Measurements from ENCODE around the gene NACA.

DNA sequence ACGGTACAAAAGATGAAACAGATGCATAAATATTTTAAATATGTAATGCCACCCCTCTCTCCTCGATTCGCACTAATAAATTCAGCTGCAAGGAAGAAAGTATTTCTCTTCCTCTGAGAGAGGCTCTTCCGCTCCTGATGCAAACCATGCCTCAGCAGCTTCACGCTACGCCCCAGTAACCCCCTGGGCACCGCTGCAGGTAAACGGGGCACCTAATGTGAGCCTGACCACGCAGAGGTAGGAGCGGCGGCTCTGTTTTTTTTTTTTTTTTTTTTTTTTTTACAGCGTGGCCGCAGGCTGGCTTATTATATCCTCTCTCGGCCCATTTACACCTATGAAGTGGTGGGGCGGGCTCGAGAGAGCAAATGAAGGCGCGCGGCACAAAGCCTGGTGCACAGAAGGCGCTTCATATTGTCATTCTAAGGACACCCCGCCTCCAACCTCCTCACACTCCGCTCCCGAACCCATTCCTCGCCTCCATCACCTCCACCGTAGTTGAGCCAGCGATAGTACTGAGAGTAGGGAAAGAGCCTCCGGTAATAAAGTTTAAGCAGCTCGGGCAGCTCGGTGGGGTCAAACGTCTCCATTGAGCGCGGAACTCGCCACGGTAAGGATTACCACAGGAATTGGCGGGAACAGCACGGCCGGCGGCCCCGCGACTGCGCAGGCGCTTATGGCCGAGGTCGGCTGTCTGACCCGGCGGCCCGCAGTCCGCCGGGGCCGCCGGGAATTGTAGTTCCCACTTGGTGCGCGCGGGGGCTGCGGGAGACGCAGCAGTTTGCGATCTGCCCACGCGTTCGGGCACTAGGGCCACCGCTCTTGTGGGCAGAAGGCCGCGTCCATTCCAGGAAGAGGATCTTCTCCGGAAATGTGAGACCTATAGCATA lies 26.9 kb upstream of the NACA start, which contains the start of gene PRIM1:
- TF ChIP-seq, protein P1, sequence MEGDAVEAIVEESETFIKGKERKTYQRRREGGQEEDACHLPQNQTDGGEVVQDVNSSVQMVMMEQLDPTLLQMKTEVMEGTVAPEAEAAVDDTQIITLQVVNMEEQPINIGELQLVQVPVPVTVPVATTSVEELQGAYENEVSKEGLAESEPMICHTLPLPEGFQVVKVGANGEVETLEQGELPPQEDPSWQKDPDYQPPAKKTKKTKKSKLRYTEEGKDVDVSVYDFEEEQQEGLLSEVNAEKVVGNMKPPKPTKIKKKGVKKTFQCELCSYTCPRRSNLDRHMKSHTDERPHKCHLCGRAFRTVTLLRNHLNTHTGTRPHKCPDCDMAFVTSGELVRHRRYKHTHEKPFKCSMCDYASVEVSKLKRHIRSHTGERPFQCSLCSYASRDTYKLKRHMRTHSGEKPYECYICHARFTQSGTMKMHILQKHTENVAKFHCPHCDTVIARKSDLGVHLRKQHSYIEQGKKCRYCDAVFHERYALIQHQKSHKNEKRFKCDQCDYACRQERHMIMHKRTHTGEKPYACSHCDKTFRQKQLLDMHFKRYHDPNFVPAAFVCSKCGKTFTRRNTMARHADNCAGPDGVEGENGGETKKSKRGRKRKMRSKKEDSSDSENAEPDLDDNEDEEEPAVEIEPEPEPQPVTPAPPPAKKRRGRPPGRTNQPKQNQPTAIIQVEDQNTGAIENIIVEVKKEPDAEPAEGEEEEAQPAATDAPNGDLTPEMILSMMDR (IDR thresholded peaks at IDR 0.05) = peak in 2 of 4 experiments; percentile 48 to 55
- peak; percentile 48 for TF ChIP-seq POLR2A (IDR thresholded peaks at IDR 0.05)
- peak; percentile 76 for TF ChIP-seq POLR2AphosphoS5 (IDR thresholded peaks at IDR 0.05)
